ENCODE results near the gene PLEKHG4.

GRCh38 chr16:67237396-67238277 lies 41.7 kb upstream of the PLEKHG4 start:
- no peak for TF ChIP-seq CTCF (IDR thresholded peaks at IDR 0.05)
- TF ChIP-seq POLR2AphosphoS5 (IDR thresholded peaks at IDR 0.05) = no peak
- no peak for TF ChIP-seq EP300 (IDR thresholded peaks at IDR 0.05)

Data from gastroesophageal sphincter (tissue), 3 donors.